GM19452 (cell line): Measurements from ENCODE around the gene PER1.
A peak's percentile ranks its signal among the peaks of the same experiment; 100 is the strongest.
"Not testable (repeated sequence)": the region's sequence is repeated elsewhere in the genome, so short reads cannot be mapped to it uniquely, and the experiment has no call there.

Experiments
- ATAC-seq: cut with Tn5 transposase; IDR thresholded peaks from one replicate; pipeline ENCODE4 v1.9.1; 2021; ENCODE audit not compliant: unreplicated experiment

Gene PER1

DNA sequence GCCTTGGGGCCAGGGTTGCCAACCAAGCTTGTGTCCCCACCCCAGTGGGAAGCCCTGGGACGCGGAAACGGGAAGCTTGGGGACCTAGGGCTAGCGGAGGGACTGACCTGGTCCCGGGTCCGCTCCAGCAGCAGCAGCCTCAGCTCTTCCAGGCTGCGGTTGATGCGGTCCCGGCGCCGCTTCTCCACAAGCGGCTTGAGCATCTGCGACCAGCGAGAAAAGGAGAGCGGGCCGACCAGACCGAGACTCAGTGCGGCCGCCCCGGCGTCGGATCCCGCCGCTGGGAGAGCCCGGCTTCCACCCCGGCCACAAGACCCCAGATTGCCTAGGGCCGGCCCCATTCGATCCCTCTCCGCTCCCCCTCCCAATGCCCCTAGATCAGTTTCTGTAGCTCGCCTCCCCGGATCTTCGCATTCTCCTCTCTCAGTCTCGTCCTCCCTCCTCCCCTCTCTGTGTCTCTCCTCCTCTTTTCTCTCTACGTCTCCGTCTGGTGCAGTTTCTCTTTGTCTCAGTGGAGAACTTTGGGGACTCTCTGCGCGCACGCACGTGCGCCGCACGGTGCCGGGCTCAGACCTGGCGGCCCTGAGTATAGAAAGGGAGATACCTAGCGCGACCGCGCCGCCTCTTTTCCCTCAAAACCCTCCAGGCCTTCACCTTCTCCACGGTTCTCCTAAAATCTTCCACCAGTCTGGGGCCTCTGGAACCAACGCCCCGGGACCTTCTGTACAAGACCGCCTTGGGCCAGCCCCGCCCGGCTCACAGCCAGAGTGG is 29.1 kb downstream of the PER1 start:
- no peak for ATAC-seq

- no peak for ATAC-seq
These were observed 29.7 kb downstream of the PER1 start for GRCh38 chr17:8122422-8122923.

DNA sequence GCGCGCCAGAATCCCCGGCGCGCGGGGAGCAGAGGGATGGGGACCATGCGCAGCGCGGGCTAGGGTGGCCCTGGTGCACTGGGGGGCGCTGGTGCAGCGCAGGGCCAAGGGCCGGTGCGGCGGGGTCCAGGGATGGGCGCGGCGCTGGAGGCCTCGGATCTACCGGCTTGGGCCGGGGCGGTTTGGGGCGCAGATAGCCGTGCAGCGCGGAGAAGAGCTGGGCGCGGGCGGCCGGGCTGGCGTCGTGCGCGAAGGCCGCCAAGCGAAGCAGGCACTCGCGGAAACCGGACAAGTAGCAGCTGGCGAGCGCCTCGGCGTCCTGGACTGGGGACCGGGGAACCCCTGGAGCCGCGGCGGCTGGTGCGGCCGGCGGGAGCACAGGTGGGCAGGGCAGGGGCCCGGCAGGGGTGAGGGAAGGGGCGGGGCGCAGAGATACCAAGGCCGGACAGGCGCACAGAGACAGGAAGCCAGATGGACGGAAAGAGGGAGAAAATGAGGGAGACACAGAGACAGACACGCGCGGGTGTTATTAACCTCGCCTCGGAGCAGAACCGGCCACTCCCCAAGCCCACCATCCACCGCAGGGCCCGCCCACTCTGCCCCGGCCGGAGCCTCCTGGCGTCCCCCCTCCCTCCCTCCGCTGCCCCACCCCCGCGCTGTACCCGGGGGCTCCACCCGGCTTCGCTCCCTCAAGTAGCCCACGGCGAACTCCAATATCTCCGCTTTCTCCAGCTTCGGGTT is 30.4 kb downstream of the PER1 start:
- ATAC-seq, result no peak

DNA sequence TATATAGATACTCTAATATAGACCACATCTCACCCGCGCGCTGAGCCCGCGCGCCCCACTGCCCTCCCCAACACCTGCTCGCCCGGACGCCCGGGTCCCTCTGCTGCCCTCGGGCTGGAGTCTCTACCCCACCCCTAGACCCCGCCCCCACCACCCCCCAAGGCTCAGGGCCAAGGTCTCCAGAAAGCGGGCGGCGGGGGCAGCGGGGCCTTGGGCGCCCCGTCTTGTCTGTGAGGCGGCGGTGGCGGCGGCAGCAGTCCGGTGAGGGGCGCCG is 30.9 kb downstream of the PER1 start:
- ATAC-seq, result no peak

GRCh38 chr17:8120520-8121406 is 31.4 kb downstream of the PER1 start:
- no peak for ATAC-seq

GRCh38 chr17:8119581-8120519 is 32.4 kb downstream of the PER1 start:
- ATAC-seq, result peak; percentile 20

GRCh38 chr17:8118769-8119580 is 33.2 kb downstream of the PER1 start:
- ATAC-seq, result peak; percentile 42

GRCh38 chr17:8117980-8118768 is 34.0 kb downstream of the PER1 start, which contains the start of gene ALOXE3:
ALOXE3 (minus strand) TSS chr17:8118514; CDS start chr17:8117990, 524 bp downstream.
- ATAC-seq, result no peak

- ATAC-seq, result no peak
These were observed 34.7 kb downstream of the PER1 start for GRCh38 chr17:8117367-8117979.

GRCh38 chr17:8116776-8117175 is 35.4 kb downstream of the PER1 start:
- ATAC-seq, result no peak

DNA sequence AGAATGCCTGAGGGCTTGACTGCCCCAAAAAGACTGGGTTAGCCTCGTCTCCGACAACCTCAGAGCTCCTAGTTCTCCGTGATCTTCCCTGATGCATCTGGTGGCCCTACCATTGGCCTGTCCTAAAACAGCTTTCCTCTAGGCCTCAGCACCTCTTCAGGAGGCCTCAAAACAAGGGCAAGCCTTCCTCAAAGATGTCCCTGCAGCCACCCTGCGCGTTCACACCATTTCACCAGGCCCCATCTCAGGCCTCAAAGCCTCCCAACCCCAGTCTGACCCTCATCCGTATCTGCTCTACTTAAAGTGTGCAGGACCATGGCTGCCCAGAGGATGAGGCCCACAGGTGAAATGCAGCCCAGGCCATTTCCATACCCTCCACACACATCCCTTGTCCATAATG is 41.3 kb downstream of the PER1 start:
- ATAC-seq, result no peak

DNA sequence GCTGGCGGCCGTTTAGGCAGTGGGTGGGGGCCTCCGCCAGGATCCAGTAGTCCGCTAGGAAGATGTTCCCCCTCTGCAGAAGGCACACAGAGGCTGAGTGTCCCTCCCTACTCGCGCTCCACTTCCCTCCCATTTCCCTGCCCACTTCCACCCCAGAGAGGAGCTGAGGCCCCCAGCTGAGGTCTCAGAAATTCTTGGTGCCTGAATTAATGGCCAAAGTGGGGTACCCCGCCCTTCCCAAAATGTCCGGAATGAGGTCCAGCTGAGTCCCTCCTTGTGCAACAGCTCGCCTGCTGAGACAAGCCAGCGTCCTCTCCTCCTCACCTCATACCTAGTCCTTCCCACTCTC is 41.8 kb downstream of the PER1 start:
- ATAC-seq, result no peak

DNA sequence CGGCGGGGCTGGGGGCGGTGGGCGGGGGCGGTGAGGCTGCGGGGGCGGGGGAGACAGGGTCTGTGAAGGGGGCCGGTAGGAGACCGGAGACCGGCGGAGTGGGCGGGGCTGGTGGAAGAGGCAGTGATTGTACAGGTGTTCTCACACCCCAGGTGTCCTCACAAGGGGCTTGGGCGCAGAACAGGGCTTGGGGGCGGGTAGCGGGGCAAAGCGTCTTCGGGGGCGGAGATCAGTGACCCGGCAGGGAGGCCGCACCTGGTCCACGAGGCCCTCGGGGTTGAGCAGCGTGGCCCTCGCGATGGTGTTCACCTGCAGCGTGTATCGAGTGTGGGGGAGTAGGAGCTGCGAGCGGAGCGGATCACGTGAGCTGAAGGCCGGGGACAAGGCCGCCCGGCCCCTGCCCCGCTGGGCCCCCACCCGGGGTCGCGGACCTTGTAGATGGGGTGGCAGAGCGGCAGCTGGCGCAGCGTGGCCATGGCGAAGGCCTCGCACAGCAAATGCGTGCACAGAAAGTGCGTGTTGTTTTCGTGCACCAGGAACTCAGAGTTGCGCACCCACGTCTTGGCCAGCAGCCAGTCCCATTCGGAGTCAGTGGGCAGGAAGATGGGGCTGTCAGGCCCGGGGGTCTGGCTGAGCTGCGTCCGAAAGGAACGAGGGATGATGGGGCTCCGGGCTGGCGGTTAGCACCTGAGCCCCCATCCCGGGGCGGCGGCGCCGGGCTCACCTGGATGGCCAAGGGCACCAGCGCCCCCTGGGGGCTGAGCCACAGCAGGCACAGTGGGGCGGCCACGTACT is 42.3 kb downstream of the PER1 start:
- ATAC-seq, result no peak

DNA sequence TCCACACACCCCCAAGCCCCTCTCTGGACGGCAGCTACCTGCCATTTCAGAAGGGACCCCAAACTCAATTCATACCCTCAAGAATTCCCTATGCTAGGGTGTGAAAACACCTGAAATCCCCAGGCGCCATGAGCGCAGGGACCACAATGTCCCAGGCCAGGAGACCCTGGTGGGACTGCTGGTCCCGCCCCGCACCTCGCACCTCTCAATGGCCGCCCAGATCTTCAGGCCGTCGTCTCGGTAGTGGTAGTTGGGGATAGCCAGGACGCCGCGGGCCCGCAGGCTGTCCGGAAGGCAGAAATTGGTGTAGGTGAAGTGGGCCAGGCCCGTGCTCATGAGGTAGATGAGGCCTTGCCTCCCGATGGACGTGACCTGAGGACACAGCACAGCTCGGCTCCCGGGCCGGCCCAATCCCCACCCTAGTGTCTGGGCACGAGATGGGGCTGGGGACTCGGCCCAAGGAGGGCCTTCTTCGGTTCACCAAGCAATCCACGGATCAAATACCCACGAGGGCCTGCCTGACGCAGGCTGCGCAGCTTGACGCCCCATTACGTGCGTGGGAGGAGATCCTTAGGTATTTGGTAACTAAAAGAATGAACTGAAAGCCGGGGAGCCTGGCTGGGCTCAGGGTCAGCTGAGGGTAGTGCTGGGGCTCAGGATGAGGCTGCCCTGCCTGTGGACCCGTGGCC is 43.1 kb downstream of the PER1 start:
- no peak for ATAC-seq

GRCh38 chr17:8106980-8107379 is 45.2 kb downstream of the PER1 start:
- ATAC-seq, result not testable (repeated sequence)

- ATAC-seq, result no peak
These were observed 46.2 kb downstream of the PER1 start for GRCh38 chr17:8105957-8106398.

DNA sequence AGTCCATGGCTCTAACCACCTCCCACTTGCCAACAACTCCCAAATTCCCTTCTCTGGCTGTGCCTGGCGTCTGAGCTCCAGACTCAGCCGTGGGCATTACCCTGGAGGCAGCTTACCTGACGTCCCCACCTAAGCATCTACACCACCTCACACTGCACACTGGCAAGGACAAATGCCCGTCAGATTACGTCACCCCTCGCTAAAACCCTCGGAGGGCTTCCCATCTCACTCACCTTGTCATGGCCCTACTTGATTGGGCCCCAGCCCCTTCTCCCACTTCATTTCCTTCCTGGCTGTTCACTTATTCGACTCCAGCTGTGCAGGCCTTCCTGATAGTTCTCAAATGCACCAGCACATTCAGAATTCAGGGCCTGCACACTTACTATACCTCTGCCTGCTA is 47.3 kb downstream of the PER1 start:
- no peak for ATAC-seq
